ENCODE data around the gene WHRN. TPM values are rescaled to one million over a fixed set of nuclear protein-coding genes. Genes with fewer than 3 reads are reported as not detected.

WHRN gene
- total and polyA plus RNA-seq, 9 of the 15 experiments (the other 6 are each of a cell fraction or from before 2014, with no cell fraction given) = 0.31 to 14.1 (median 3.0) TPM

GRCh38 chr9:114504341-114505186, 709 bp downstream of the WHRN start (continued):
- TF ChIP-seq, protein P1, sequence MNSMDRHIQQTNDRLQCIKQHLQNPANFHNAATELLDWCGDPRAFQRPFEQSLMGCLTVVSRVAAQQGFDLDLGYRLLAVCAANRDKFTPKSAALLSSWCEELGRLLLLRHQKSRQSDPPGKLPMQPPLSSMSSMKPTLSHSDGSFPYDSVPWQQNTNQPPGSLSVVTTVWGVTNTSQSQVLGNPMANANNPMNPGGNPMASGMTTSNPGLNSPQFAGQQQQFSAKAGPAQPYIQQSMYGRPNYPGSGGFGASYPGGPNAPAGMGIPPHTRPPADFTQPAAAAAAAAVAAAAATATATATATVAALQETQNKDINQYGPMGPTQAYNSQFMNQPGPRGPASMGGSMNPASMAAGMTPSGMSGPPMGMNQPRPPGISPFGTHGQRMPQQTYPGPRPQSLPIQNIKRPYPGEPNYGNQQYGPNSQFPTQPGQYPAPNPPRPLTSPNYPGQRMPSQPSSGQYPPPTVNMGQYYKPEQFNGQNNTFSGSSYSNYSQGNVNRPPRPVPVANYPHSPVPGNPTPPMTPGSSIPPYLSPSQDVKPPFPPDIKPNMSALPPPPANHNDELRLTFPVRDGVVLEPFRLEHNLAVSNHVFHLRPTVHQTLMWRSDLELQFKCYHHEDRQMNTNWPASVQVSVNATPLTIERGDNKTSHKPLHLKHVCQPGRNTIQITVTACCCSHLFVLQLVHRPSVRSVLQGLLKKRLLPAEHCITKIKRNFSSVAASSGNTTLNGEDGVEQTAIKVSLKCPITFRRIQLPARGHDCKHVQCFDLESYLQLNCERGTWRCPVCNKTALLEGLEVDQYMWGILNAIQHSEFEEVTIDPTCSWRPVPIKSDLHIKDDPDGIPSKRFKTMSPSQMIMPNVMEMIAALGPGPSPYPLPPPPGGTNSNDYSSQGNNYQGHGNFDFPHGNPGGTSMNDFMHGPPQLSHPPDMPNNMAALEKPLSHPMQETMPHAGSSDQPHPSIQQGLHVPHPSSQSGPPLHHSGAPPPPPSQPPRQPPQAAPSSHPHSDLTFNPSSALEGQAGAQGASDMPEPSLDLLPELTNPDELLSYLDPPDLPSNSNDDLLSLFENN (IDR thresholded peaks at IDR 0.05; ENCODE audit: low read depth in 2 of 2, low read length in 2 of 2) = no peak
- TF ChIP-seq TOE1 (IDR thresholded peaks at IDR 0.05; ENCODE audit: borderline replicate concordance) = no peak
- TF ChIP-seq TOE1 (CRISPR knock-in tag; IDR thresholded peaks at IDR 0.05; ENCODE audit: borderline replicate concordance, low read depth) = peak; percentile 68; the same call in 1 of the 2 replicates
- TF ChIP-seq MAFF (IDR thresholded peaks at IDR 0.05; ENCODE audit: low read length) = no peak
- TF ChIP-seq, protein P2, sequence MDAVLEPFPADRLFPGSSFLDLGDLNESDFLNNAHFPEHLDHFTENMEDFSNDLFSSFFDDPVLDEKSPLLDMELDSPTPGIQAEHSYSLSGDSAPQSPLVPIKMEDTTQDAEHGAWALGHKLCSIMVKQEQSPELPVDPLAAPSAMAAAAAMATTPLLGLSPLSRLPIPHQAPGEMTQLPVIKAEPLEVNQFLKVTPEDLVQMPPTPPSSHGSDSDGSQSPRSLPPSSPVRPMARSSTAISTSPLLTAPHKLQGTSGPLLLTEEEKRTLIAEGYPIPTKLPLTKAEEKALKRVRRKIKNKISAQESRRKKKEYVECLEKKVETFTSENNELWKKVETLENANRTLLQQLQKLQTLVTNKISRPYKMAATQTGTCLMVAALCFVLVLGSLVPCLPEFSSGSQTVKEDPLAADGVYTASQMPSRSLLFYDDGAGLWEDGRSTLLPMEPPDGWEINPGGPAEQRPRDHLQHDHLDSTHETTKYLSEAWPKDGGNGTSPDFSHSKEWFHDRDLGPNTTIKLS (IDR thresholded peaks at IDR 0.05; ENCODE audit: borderline replicate concordance, low read depth) = peak; percentile 19; the same call in 1 of the 2 replicates
- TF ChIP-seq ZBTB17 (CRISPR knock-in tag; IDR thresholded peaks at IDR 0.05) = no peak
- TF ChIP-seq FOSL1 (tag; conservative IDR thresholded peaks at IDR 0.05) = no peak
- TF ChIP-seq ZNF146 (CRISPR knock-in tag; IDR thresholded peaks at IDR 0.05; ENCODE audit: unreplicated experiment) = no peak
- TF ChIP-seq PHF8 (IDR thresholded peaks at IDR 0.05; ENCODE audit: borderline replicate concordance, low read length) = peak; percentile 34; the same call in 1 of the 2 replicates
- TF ChIP-seq MBD1 (CRISPR knock-in tag; IDR thresholded peaks at IDR 0.05) = no peak
- TF ChIP-seq, protein P3, sequence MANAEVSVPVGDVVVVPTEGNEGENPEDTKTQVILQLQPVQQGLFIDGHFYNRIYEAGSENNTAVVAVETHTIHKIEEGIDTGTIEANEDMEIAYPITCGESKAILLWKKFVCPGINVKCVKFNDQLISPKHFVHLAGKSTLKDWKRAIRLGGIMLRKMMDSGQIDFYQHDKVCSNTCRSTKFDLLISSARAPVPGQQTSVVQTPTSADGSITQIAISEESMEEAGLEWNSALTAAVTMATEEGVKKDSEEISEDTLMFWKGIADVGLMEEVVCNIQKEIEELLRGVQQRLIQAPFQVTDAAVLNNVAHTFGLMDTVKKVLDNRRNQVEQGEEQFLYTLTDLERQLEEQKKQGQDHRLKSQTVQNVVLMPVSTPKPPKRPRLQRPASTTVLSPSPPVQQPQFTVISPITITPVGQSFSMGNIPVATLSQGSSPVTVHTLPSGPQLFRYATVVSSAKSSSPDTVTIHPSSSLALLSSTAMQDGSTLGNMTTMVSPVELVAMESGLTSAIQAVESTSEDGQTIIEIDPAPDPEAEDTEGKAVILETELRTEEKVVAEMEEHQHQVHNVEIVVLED (CRISPR knock-in tag; IDR thresholded peaks at IDR 0.05) = no peak
- TF ChIP-seq, protein P4, sequence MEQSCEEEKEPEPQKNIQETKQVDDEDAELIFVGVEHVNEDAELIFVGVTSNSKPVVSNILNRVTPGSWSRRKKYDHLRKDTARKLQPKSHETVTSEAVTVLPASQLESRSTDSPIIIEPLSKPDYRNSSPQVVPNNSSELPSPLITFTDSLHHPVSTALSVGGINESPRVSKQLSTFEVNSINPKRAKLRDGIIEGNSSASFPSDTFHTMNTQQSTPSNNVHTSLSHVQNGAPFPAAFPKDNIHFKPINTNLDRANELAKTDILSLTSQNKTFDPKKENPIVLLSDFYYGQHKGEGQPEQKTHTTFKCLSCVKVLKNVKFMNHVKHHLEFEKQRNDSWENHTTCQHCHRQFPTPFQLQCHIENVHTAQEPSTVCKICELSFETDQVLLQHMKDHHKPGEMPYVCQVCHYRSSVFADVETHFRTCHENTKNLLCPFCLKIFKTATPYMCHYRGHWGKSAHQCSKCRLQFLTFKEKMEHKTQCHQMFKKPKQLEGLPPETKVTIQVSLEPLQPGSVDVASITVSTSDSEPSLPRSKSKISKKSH (CRISPR knock-in tag; IDR thresholded peaks at IDR 0.05) = no peak
- 0 out of 2 replicates have a peak, but pooled peaks have one; percentile 57 for TF ChIP-seq ZNF124 (CRISPR knock-in tag; IDR thresholded peaks at IDR 0.05)
- TF ChIP-seq PHTF2 (CRISPR knock-in tag; IDR thresholded peaks at IDR 0.05) = no peak
- TF ChIP-seq ESRRA (IDR thresholded peaks at IDR 0.05; ENCODE audit: borderline replicate concordance, low read depth) = 0 out of 2 replicates have a peak, but pooled peaks have one; percentile 12
- peak in 1 of 2 experiments; percentile 6; a peak in 1 of 4 replicates for TF ChIP-seq RCOR1 (IDR thresholded peaks at IDR 0.05; ENCODE audit: borderline replicate concordance in 1 of 2, low read depth in 2 of 2, low read length in 2 of 2)

Data from K562 (cell line).